KMS-11 (cell line): ENCODE results near the gene PSMC1.

Source experiments
- H2AFZ ChIP-seq: fragments of 200-600 bp; sonication (generic); 2 replicates; pipeline ENCODE4 v1.6.1; 2016; ENCODE audit warnings: antibody characterized with exemption, mixed run types, low read depth
- H3K27ac ChIP-seq: fragments of 200-600 bp; sonication (generic); 2 replicates; pipeline ENCODE4 v1.6.1; 2016; ENCODE audit warnings: mild to moderate bottlenecking, mixed run types
- H3K27me3 ChIP-seq: fragments of 200-600 bp; sonication (generic); 2 replicates; pipeline ENCODE4 v1.6.1; 2017; ENCODE audit warnings: mild to moderate bottlenecking, low read depth, mixed run types, moderate library complexity; ENCODE audit not compliant: insufficient read depth
- H3K36me3 ChIP-seq: fragments of 200-600 bp; sonication (generic); 2 replicates; pipeline ENCODE4 v1.6.1; 2017; ENCODE audit warnings: mild to moderate bottlenecking, mixed run types; ENCODE audit not compliant: insufficient read depth
- H3K4me1 ChIP-seq: fragments of 200-600 bp; sonication (generic); 2 replicates; pipeline ENCODE4 v1.6.1; 2016; ENCODE audit warnings: mild to moderate bottlenecking, low read depth, mixed run types; ENCODE audit not compliant: poor library complexity, severe bottlenecking
- H3K4me2 ChIP-seq: fragments of 200-600 bp; sonication (generic); 2 replicates; pipeline ENCODE4 v1.7.0; 2016; ENCODE audit warnings: mild to moderate bottlenecking, mixed run types
- H3K4me3 ChIP-seq: fragments of 200-600 bp; sonication (generic); IDR thresholded peaks from 2 replicates; pipeline ENCODE4 v1.6.1; 2017; ENCODE audit warnings: low read depth, low read length, mixed read lengths; ENCODE audit not compliant: insufficient read depth
- H3K79me2 ChIP-seq: fragments of 200-600 bp; sonication (generic); 2 replicates; pipeline ENCODE4 v1.6.1; 2016; ENCODE audit warnings: low read depth, mixed run types; ENCODE audit not compliant: insufficient read depth
- H3K9ac ChIP-seq: fragments of 200-600 bp; sonication (generic); 2 replicates; pipeline ENCODE4 v1.6.1; 2016; ENCODE audit warnings: mild to moderate bottlenecking, mixed run types
- H4K20me1 ChIP-seq: fragments of 200-600 bp; sonication (generic); 2 replicates; pipeline ENCODE4 v1.6.1; 2016; ENCODE audit warnings: mild to moderate bottlenecking, mixed run types; ENCODE audit not compliant: insufficient read depth
- CTCF ChIP-seq: fragments of 200-600 bp; sonication (generic); conservative IDR thresholded peaks from 2 replicates; pipeline ENCODE4 v1.6.1; 2017; ENCODE audit warnings: low read depth, mild to moderate bottlenecking, antibody characterized with exemption, low read length, moderate library complexity, mixed read lengths

PSMC1 gene

GRCh38 chr14:90248594-90248993, 7.8 kb upstream of the PSMC1 start:
- Histone ChIP-seq H3K9ac (no peak overlapping the region), H4K20me1 (no peaks in the 10 kb centered on the region), H3K27ac (no peak overlapping the region), H3K4me1 (no peaks in the 10 kb centered on the region), H3K36me3 (no peaks in the 10 kb centered on the region), H3K27me3 (no peaks in the 10 kb centered on the region), H3K4me2 (no peak overlapping the region), H3K4me3 (no peak overlapping the region), H3K79me2 (no peaks in the 10 kb centered on the region), H2AFZ (no peak overlapping the region)
- TF ChIP-seq CTCF: no peak

- H4K20me1 ChIP-seq: no peaks in the 10 kb centered on the region
- peaks cover 25% of the 10 kb centered on the region for H3K79me2 ChIP-seq
- H3K9ac ChIP-seq: no peak overlapping the region
- no peaks in the 10 kb centered on the region for H3K36me3 ChIP-seq
- H3K4me1 ChIP-seq: no peaks in the 10 kb centered on the region
- no peak overlapping the region for H3K27ac ChIP-seq
- H3K4me3 ChIP-seq: no peak overlapping the region
- H3K27me3 ChIP-seq: no peaks in the 10 kb centered on the region
- TF ChIP-seq CTCF: no peak
- H3K4me2 ChIP-seq: no peak overlapping the region
- no peak overlapping the region for H2AFZ ChIP-seq
Observed at GRCh38 chr14:90253826-90254225, 2.5 kb upstream of the PSMC1 start.

- Histone ChIP-seq H2AFZ (peak overlapping the region; percentile 72; the same call in 1 of the 2 replicates), H3K4me2 (peak overlapping the region; percentile 72), H4K20me1 (no peaks in the 10 kb centered on the region), H3K4me3 (no peak overlapping the region), H3K27ac (no peak overlapping the region), H3K4me1 (no peaks in the 10 kb centered on the region), H3K27me3 (no peaks in the 10 kb centered on the region), H3K36me3 (no peaks in the 10 kb centered on the region), H3K9ac (peak overlapping the region; percentile 98), H3K79me2 (peaks cover 29% of the 10 kb centered on the region)
- no peak for TF ChIP-seq CTCF
Observed at GRCh38 chr14:90255871-90256270, 482 bp upstream of the PSMC1 start.

- Histone ChIP-seq H3K27me3 (no peaks in the 10 kb centered on the region), H3K36me3 (no peaks in the 10 kb centered on the region; the same call in 1 of the 2 replicates), H2AFZ (no peak overlapping the region), H3K27ac (peak overlapping the region; percentile 47; the same call in 1 of the 2 replicates), H3K4me2 (peak overlapping the region; percentile 26), H3K4me3 (no peak overlapping the region), H3K79me2 (peaks cover 3% of the 10 kb centered on the region), H3K4me1 (peaks cover 23% of the 10 kb centered on the region), H4K20me1 (no peaks in the 10 kb centered on the region), H3K9ac (no peak overlapping the region)
- no peak for TF ChIP-seq CTCF
Observed at GRCh38 chr14:90263748-90264449, 7.5 kb downstream of the PSMC1 start.
